Osteoblast (primary cell): ENCODE results near the gene AKAP5. TPM values are rescaled to one million over a fixed set of nuclear protein-coding genes. Genes with fewer than 3 reads are reported as not detected.

Source experiments
- DNase-seq: peaks from one replicate; pipeline ENCODE4 v3.0.0; 2011; ENCODE audit warnings: low spot score, mixed read lengths; ENCODE audit not compliant: insufficient read length; ENCODE audit errors: missing footprints
- H2AFZ ChIP-seq: 2 replicates; pipeline ENCODE4 v1.6.0; 2011; ENCODE audit warnings: mild to moderate bottlenecking, low read length
- H3K27ac ChIP-seq: 2 replicates; pipeline ENCODE4 v1.5.1; 2011; ENCODE audit warnings: mild to moderate bottlenecking, low read depth, low read length, moderate library complexity
- H3K27me3 ChIP-seq: 2 replicates; pipeline ENCODE4 v1.6.0; 2012; ENCODE audit warnings: mild to moderate bottlenecking, control low read depth, inconsistent platforms, low read length, moderate library complexity; ENCODE audit not compliant: insufficient read depth
- H3K36me3 ChIP-seq: 2 replicates; pipeline ENCODE4 v1.5.1; 2011; ENCODE audit warnings: mild to moderate bottlenecking, low read length, control low read depth, moderate library complexity; ENCODE audit not compliant: insufficient read depth
- H3K4me1 ChIP-seq: 2 replicates; pipeline ENCODE4 v1.5.1; 2011; ENCODE audit warnings: mild to moderate bottlenecking, low read length, control low read depth, moderate library complexity; ENCODE audit not compliant: insufficient read depth
- H3K4me2 ChIP-seq: 2 replicates; pipeline ENCODE4 v1.6.0; 2011; ENCODE audit warnings: mild to moderate bottlenecking, low read length; ENCODE audit not compliant: insufficient read depth
- H3K4me3 ChIP-seq: fragments of 200-600 bp; sonication (generic); 3 replicates; pipeline ENCODE4 v1.5.1; 2012; ENCODE audit warnings: mild to moderate bottlenecking, low read length, inconsistent platforms; ENCODE audit not compliant: insufficient read depth
- H3K79me2 ChIP-seq: 2 replicates; pipeline ENCODE4 v1.6.0; 2012; ENCODE audit warnings: mild to moderate bottlenecking, low read length, control low read depth, inconsistent platforms; ENCODE audit not compliant: insufficient read depth
- H3K9me3 ChIP-seq: 2 replicates; pipeline ENCODE4 v1.5.1; 2011; ENCODE audit warnings: low read depth, low read length, control low read depth
- H4K20me1 ChIP-seq: 2 replicates; pipeline ENCODE4 v1.6.0; 2012; ENCODE audit warnings: mild to moderate bottlenecking, low read length, control low read depth; ENCODE audit not compliant: insufficient read depth
- CTCF ChIP-seq: IDR thresholded peaks from 2 replicates; pipeline ENCODE4 v1.5.1; 2011; ENCODE audit warnings: mild to moderate bottlenecking, low read depth, low read length, moderate library complexity; ENCODE audit errors: extremely low read depth
- total RNA-seq: library from RNA; depleted of rRNA; stranded (reverse); fragments of >200 nt; gene quantifications from 2 replicates; pipeline ENCODE4 v1.2.3, GENCODE V29; 2012

The AKAP5 gene
- total RNA-seq, 1 donor = 1.1 TPM

- Histone ChIP-seq H3K79me2 (peaks cover 15% of the 10 kb centered on the region), H3K4me3 (no peak overlapping the region), H4K20me1 (no peaks in the 10 kb centered on the region), H3K27me3 (no peaks in the 10 kb centered on the region), H3K4me1 (no peaks in the 10 kb centered on the region), H2AFZ (no peak overlapping the region), H3K27ac (no peak overlapping the region), H3K4me2 (no peak overlapping the region), H3K9me3 (no peaks in the 10 kb centered on the region), H3K36me3 (peaks cover 13% of the 10 kb centered on the region)
- DNase-seq = no peak
- no peak for TF ChIP-seq CTCF
Measured at GRCh38 chr14:64493455-64493854, 28.2 kb downstream of the AKAP5 start.

- no peaks in the 10 kb centered on the region for H4K20me1 ChIP-seq
- no peak overlapping the region for H2AFZ ChIP-seq
- DNase-seq = no peak
- no peaks in the 10 kb centered on the region for H3K27me3 ChIP-seq
- no peak overlapping the region for H3K4me2 ChIP-seq
- peaks cover 13% of the 10 kb centered on the region for H3K36me3 ChIP-seq
- H3K9me3 ChIP-seq = no peaks in the 10 kb centered on the region
- no peak overlapping the region for H3K4me3 ChIP-seq
- H3K79me2 ChIP-seq = peaks cover 28% of the 10 kb centered on the region
- no peak overlapping the region for H3K27ac ChIP-seq
- no peak for TF ChIP-seq CTCF
- no peaks in the 10 kb centered on the region for H3K4me1 ChIP-seq
Measured at GRCh38 chr14:64495252-64495651, 30.0 kb downstream of the AKAP5 start.

GRCh38 chr14:64496764-64497163, 31.5 kb downstream of the AKAP5 start:
- H3K4me1 ChIP-seq = peaks cover 10% of the 10 kb centered on the region
- peaks cover 31% of the 10 kb centered on the region for H3K79me2 ChIP-seq
- H3K4me2 ChIP-seq = no peak overlapping the region
- peaks cover 12% of the 10 kb centered on the region for H3K36me3 ChIP-seq
- H3K9me3 ChIP-seq = no peaks in the 10 kb centered on the region
- TF ChIP-seq CTCF = no peak
- DNase-seq = no peak
- H3K27ac ChIP-seq = no peak overlapping the region
- H3K4me3 ChIP-seq = no peak overlapping the region
- no peaks in the 10 kb centered on the region for H4K20me1 ChIP-seq
- no peak overlapping the region for H2AFZ ChIP-seq
- no peaks in the 10 kb centered on the region for H3K27me3 ChIP-seq

GRCh38 chr14:64500088-64500487, 34.8 kb downstream of the AKAP5 start:
- TF ChIP-seq CTCF = no peak
- H3K9me3 ChIP-seq = no peaks in the 10 kb centered on the region
- no peak overlapping the region for H3K27ac ChIP-seq
- H3K4me1 ChIP-seq = peaks cover 22% of the 10 kb centered on the region
- no peak overlapping the region for H3K4me3 ChIP-seq
- H3K79me2 ChIP-seq = peaks cover 47% of the 10 kb centered on the region
- no peak overlapping the region for H2AFZ ChIP-seq
- DNase-seq = no peak
- H3K27me3 ChIP-seq = no peaks in the 10 kb centered on the region
- H3K36me3 ChIP-seq = peaks cover 9% of the 10 kb centered on the region
- H3K4me2 ChIP-seq = no peak overlapping the region
- no peaks in the 10 kb centered on the region for H4K20me1 ChIP-seq
